Spleen (tissue), 11 donors: ENCODE results near the gene NRCAM. TPM values are rescaled to one million over a fixed set of nuclear protein-coding genes. Genes with fewer than 3 reads are reported as not detected.

ENCODE experiments used
- DNase-seq: peaks from one replicate; pipeline ENCODE4 v3.0.0-alpha.2; 2020
- H3K27ac ChIP-seq, 8 donors: fragments of 200-600 bp; sonication (generic) in 7 of 8; 1 replicate in 4 of 8; 2 replicates in 4 of 8; pipeline versions ENCODE4 v1.5.0 to v1.8.0; 2016 to 2021; ENCODE audit warnings: inconsistent platforms in 4 of 8, mild to moderate bottlenecking in 4 of 8, moderate library complexity in 1 of 8
- H3K27me3 ChIP-seq, 7 donors: fragments of 200-600 bp; sonication (generic) in 6 of 7; replicated peaks in 1 of 7; 1 replicate in 4 of 7; 2 replicates in 3 of 7; pipeline versions ENCODE4 v1.5.0 to v1.8.0; 2016 to 2021; ENCODE audit warnings: inconsistent platforms in 3 of 7, mild to moderate bottlenecking in 1 of 7
- H3K36me3 ChIP-seq, 6 donors: fragments of 200-600 bp; sonication (generic) in 5 of 6; 1 replicate in 4 of 6; 2 replicates in 2 of 6; pipeline versions ENCODE4 v1.5.0 to v1.8.0; 2016 to 2021; ENCODE audit warnings: inconsistent platforms in 2 of 6
- H3K4me1 ChIP-seq, 6 donors: fragments of 200-600 bp; sonication (generic) in 5 of 6; 1 replicate in 3 of 6; 2 replicates in 3 of 6; pipeline versions ENCODE4 v1.5.0 to v1.8.0; 2016 to 2021; ENCODE audit warnings: inconsistent platforms in 3 of 6
- H3K4me3 ChIP-seq, 8 donors: fragments of 200-600 bp; sonication (generic) in 7 of 8; 1 replicate in 4 of 8; 2 replicates in 4 of 8; pipeline versions ENCODE4 v1.5.0 to v1.8.0; 2016 to 2021; ENCODE audit warnings: inconsistent platforms in 4 of 8, mild to moderate bottlenecking in 4 of 8, moderate library complexity in 2 of 8
- H3K9me3 ChIP-seq, 8 donors: fragments of 200-600 bp; sonication (generic) in 7 of 8; 1 replicate in 4 of 8; 2 replicates in 4 of 8; pipeline versions ENCODE4 v1.5.0 to v1.8.0; 2016 to 2021; ENCODE audit warnings: inconsistent platforms in 4 of 8
- CTCF ChIP-seq, 11 experiments: fragments of 200-600 bp in 7 of 11; fragments of 450-650 bp in 4 of 11; sonication (generic) in 4 of 11; IDR thresholded peaks in 8 of 11; conservative IDR thresholded peaks in 3 of 11; 1 replicate in 7 of 11; 2 replicates in 4 of 11; pipeline versions ENCODE4 v1.4.0 to v1.8.0; 2016 to 2021; ENCODE audit warnings: antibody characterized with exemption in 11 of 11, inconsistent platforms in 4 of 11, mild to moderate bottlenecking in 1 of 11
- POLR2A ChIP-seq, 3 donors: fragments of 450-650 bp; IDR thresholded peaks; one replicate each; pipeline ENCODE4 v1.5.1; 2017; ENCODE audit warnings: antibody characterized with exemption in 3 of 3, mild to moderate bottlenecking in 1 of 3
- POLR2AphosphoS5 ChIP-seq, 3 donors: sonication (generic); formaldehyde crosslinking; IDR thresholded peaks; one replicate each; pipeline ENCODE4 v1.5.1; 2017; ENCODE audit warnings: antibody characterized with exemption in 3 of 3
- WGBS, 5 donors: extraction: QIAGEN DNeasy Blood & Tissue Kit in 3 of 5; methylation state at CpG; one replicate each; pipeline versions ENCODE4 v1.1.5 to v1.1.7; 2013 to 2018; 5-methylcytosine and 5-hydroxymethylcytosine counted together
- intact Hi-C: fragments of 100-400 bp; cut with DNase I; formaldehyde crosslinking; loops from one replicate; pipeline ENCODE4 v1.15.0; 2023; ENCODE audit warnings: low total_unique reads
- polyA plus RNA-seq, 3 donors: library from polyadenylated mRNA; stranded (reverse); fragments of 200-250 nt; gene quantifications; one replicate each; pipeline ENCODE4 v1.2.1, GENCODE V29; 2013
- total RNA-seq, 7 donors: library from RNA; depleted of rRNA in 3 of 7; stranded (reverse); fragments of >200 nt in 3 of 7; fragmentation: NEBNext Ultra II Directional in 4 of 7; extraction: Animal tissue kit (Norgen Biotek cat#: 25700) in 4 of 7; gene quantifications; one replicate each; pipeline versions ENCODE4 v1.1.0 to v1.2.1, GENCODE V29; 2016 to 2021
- donor health status: healthy with polysubstance abuse.
- donor health status: DM: no; HTN: no; CAD: no; lungs with moderate emphysema.
- donor health status: DM: no; HTN: no; CAD: no.
- donor health status: Bipolar disorder and iron deficiency.
- donor health status: healthy.
- donor health status: DM: no; HTN: no; CAD: no.
- donor health status: DM: yes; HTN: yes; CAD: no.

The NRCAM gene
- total and polyA plus RNA-seq, 10 donors = 4.1 to 88.5 (median 15.0) TPM

GRCh38 chr7:108267615-108268014, 188.6 kb downstream of the NRCAM start:
- intact Hi-C loops = no loop called here
- Histone ChIP-seq H3K27ac (no peak overlapping the region), H3K27me3 (no peaks in the 10 kb centered on the region), H3K4me3 (no peak overlapping the region), H3K4me1 (no peaks in the 10 kb centered on the region), H3K36me3 (no peaks in the 10 kb centered on the region), H3K9me3 (no peaks in the 10 kb centered on the region)
- 91 to 100% (median 96%) methylated on average over 1 of the region's 1 CpG for WGBS, 5 donors
- TF ChIP-seq CTCF (IDR thresholded peaks at IDR 0.05 in 8 of 11, conservative IDR thresholded peaks at IDR 0.05 in 3 of 11) = no peak
- TF ChIP-seq POLR2A (IDR thresholded peaks at IDR 0.05) = no peak
- TF ChIP-seq POLR2AphosphoS5 (IDR thresholded peaks at IDR 0.05) = no peak
- no peak for DNase-seq

GRCh38 chr7:108266491-108266890, 189.7 kb downstream of the NRCAM start:
- Histone ChIP-seq H3K27ac (no peak overlapping the region), H3K36me3 (no peaks in the 10 kb centered on the region), H3K27me3 (no peaks in the 10 kb centered on the region), H3K9me3 (no peaks in the 10 kb centered on the region), H3K4me3 (no peak overlapping the region), H3K4me1 (no peaks in the 10 kb centered on the region)
- TF ChIP-seq POLR2AphosphoS5 (IDR thresholded peaks at IDR 0.05) (no peak), CTCF (IDR thresholded peaks at IDR 0.05 in 8 of 11, conservative IDR thresholded peaks at IDR 0.05 in 3 of 11) (no peak), POLR2A (IDR thresholded peaks at IDR 0.05) (no peak)
- intact Hi-C loops = no loop called here
- WGBS, 5 donors = 60 to 84% (median 72%) methylated on average over 3 of the region's 3 CpGs
- DNase-seq = no peak

GRCh38 chr7:108266035-108266434, 190.2 kb downstream of the NRCAM start:
- DNase-seq = no peak
- intact Hi-C loops = no loop called here
- Histone ChIP-seq H3K27me3 (no peaks in the 10 kb centered on the region), H3K9me3 (no peaks in the 10 kb centered on the region), H3K36me3 (no peaks in the 10 kb centered on the region), H3K27ac (no peak overlapping the region), H3K4me3 (no peak overlapping the region), H3K4me1 (no peaks in the 10 kb centered on the region)
- TF ChIP-seq POLR2AphosphoS5 (IDR thresholded peaks at IDR 0.05) (no peak), CTCF (IDR thresholded peaks at IDR 0.05 in 8 of 11, conservative IDR thresholded peaks at IDR 0.05 in 3 of 11) (no peak), POLR2A (IDR thresholded peaks at IDR 0.05) (no peak)

GRCh38 chr7:108265007-108265406, 191.2 kb downstream of the NRCAM start:
- intact Hi-C loops = no loop called here
- Histone ChIP-seq H3K4me3 (no peak overlapping the region), H3K27ac (no peak overlapping the region), H3K4me1 (no peaks in the 10 kb centered on the region), H3K27me3 (no peaks in the 10 kb centered on the region), H3K36me3 (no peaks in the 10 kb centered on the region), H3K9me3 (peaks cover 0 to 2% (median 0%) of the 10 kb centered on the region in 8 donors)
- DNase-seq = no peak
- no peak for TF ChIP-seq POLR2A (IDR thresholded peaks at IDR 0.05)
- no peak for TF ChIP-seq CTCF (IDR thresholded peaks at IDR 0.05 in 8 of 11, conservative IDR thresholded peaks at IDR 0.05 in 3 of 11)
- TF ChIP-seq POLR2AphosphoS5 (IDR thresholded peaks at IDR 0.05) = no peak
- 83 to 95% (median 90%) methylated on average over 2 to 3 of the region's 3 CpGs for WGBS, 5 donors
